Gastroesophageal sphincter (tissue), 3 donors: ENCODE measurements around the gene MARK3.

ENCODE experiments used
- POLR2A ChIP-seq, 2 donors: fragments of 450-650 bp; IDR thresholded peaks; one replicate each; pipeline ENCODE4 v1.6.1; 2017; ENCODE audit warnings: antibody characterized with exemption in 2 of 2, mild to moderate bottlenecking in 2 of 2, moderate library complexity in 1 of 2
- TF ChIP-seq, protein P1 (sequence below), 4 experiments: fragments of 200-600 bp in 2 of 4; fragments of 450-650 bp in 2 of 4; sonication (generic) in 1 of 4; IDR thresholded peaks; one replicate each; pipeline ENCODE4 v1.5.1; 2017 to 2019; ENCODE audit warnings: antibody characterized with exemption in 4 of 4, mild to moderate bottlenecking in 2 of 4, moderate library complexity in 2 of 4

DNA sequence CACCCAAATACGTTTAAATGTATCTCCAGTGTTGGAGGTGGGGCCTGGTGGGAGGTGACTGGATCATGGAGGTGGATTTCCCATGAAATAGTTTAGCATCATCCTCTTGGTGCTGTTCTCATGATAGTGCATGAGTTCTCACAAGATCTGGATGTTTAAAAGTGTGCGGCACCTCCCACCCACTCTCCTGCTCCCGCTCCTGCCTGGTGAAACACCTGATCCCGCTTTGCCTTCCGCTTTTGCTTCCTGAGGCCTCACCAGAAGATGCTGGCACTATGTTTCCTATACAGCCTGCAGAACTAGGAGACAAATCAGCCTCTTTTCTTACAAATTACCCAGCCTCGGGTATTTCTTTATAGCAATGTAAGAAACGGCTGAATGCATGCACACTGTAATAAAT, 31.1 kb upstream of the MARK3 start:
- TF ChIP-seq, protein P1, sequence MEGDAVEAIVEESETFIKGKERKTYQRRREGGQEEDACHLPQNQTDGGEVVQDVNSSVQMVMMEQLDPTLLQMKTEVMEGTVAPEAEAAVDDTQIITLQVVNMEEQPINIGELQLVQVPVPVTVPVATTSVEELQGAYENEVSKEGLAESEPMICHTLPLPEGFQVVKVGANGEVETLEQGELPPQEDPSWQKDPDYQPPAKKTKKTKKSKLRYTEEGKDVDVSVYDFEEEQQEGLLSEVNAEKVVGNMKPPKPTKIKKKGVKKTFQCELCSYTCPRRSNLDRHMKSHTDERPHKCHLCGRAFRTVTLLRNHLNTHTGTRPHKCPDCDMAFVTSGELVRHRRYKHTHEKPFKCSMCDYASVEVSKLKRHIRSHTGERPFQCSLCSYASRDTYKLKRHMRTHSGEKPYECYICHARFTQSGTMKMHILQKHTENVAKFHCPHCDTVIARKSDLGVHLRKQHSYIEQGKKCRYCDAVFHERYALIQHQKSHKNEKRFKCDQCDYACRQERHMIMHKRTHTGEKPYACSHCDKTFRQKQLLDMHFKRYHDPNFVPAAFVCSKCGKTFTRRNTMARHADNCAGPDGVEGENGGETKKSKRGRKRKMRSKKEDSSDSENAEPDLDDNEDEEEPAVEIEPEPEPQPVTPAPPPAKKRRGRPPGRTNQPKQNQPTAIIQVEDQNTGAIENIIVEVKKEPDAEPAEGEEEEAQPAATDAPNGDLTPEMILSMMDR (IDR thresholded peaks at IDR 0.05): no peak
- TF ChIP-seq POLR2A (IDR thresholded peaks at IDR 0.05): no peak
